Pulmonary artery endothelial cell (primary cell): ENCODE data around the gene RAI1. TPM values are rescaled to one million over a fixed set of nuclear protein-coding genes. Genes with fewer than 3 reads are reported as not detected.

Source experiments
- DNase-seq: peaks from one replicate; pipeline ENCODE4 v3.0.0-alpha.2; 2011; ENCODE audit warnings: low read depth, low spot score
- total RNA-seq: library from RNA; depleted of rRNA; stranded (reverse); fragments of >200 nt; gene quantifications from 2 replicates; pipeline ENCODE4 v1.2.3, GENCODE V29; 2014

The RAI1 gene
- total RNA-seq, 1 donor from 2014 or later, result 9.5 TPM

GRCh38 chr17:17765359-17766076 is 84.3 kb downstream of the RAI1 start:
- no peak for DNase-seq

- no peak for DNase-seq
Observed at GRCh38 chr17:17766077-17766743, 85.0 kb downstream of the RAI1 start.

GRCh38 chr17:17766744-17767120 is 85.5 kb downstream of the RAI1 start:
- DNase-seq, result no peak

GRCh38 chr17:17767154-17767869 is 86.1 kb downstream of the RAI1 start:
- no peak for DNase-seq

GRCh38 chr17:17767887-17768418 is 86.7 kb downstream of the RAI1 start:
- no peak for DNase-seq

GRCh38 chr17:17768424-17769088 is 87.3 kb downstream of the RAI1 start:
- DNase-seq, result no peak

GRCh38 chr17:17769869-17770631 is 88.8 kb downstream of the RAI1 start:
- DNase-seq, result no peak

GRCh38 chr17:17770632-17771044 is 89.4 kb downstream of the RAI1 start:
- DNase-seq, result no peak

GRCh38 chr17:17771498-17772201 is 90.4 kb downstream of the RAI1 start:
- no peak for DNase-seq

GRCh38 chr17:17772231-17772630 is 91.0 kb downstream of the RAI1 start:
- no peak for DNase-seq

GRCh38 chr17:17774009-17774881 is 93.0 kb downstream of the RAI1 start:
- DNase-seq, result no peak

- no peak for DNase-seq
Observed at GRCh38 chr17:17776889-17777288, 95.6 kb downstream of the RAI1 start.

GRCh38 chr17:17778308-17779014 is 97.2 kb downstream of the RAI1 start:
- DNase-seq, result no peak

- DNase-seq, result no peak
Observed at GRCh38 chr17:17779015-17779611, 97.9 kb downstream of the RAI1 start.

- DNase-seq, result no peak
Observed at GRCh38 chr17:17780922-17781590, 99.8 kb downstream of the RAI1 start.

- no peak for DNase-seq
Observed at GRCh38 chr17:17781591-17782496, 100.6 kb downstream of the RAI1 start.
